ENCODE measurements around the gene DLX6. TPM values are rescaled to one million over a fixed set of nuclear protein-coding genes. Genes with fewer than 3 reads are reported as not detected.

DLX6 gene
- polyA plus RNA-seq, 5 donors: 0.05 to 0.10 TPM; not detected in 3

- no peak for DNase-seq
Measured at GRCh38 chr7:96995406-96996110, 9.8 kb upstream of the DLX6 start.

- no peak for DNase-seq
Measured at GRCh38 chr7:96996111-96996957, 9.0 kb upstream of the DLX6 start.

- DNase-seq: no peak
Measured at GRCh38 chr7:96996958-96997511, 8.3 kb upstream of the DLX6 start.

GRCh38 chr7:96997512-96998032, 7.8 kb upstream of the DLX6 start:
- no peak for DNase-seq

GRCh38 chr7:96998333-96998732, 7.0 kb upstream of the DLX6 start:
- no peak for DNase-seq

- no peak for DNase-seq
Measured at GRCh38 chr7:96998744-96999143, 6.6 kb upstream of the DLX6 start.

GRCh38 chr7:97001221-97001620, 4.1 kb upstream of the DLX6 start:
- DNase-seq: no peak

- DNase-seq: no peak
Measured at GRCh38 chr7:97001656-97002554, 3.4 kb upstream of the DLX6 start.

GRCh38 chr7:97002555-97003261, 2.6 kb upstream of the DLX6 start:
- DNase-seq: no peak

- DNase-seq: no peak
Measured at GRCh38 chr7:97003262-97004246, 1.8 kb upstream of the DLX6 start.

- DNase-seq: no peak
Measured at GRCh38 chr7:97004247-97005182, 838 bp upstream of the DLX6 start.

GRCh38 chr7:97006055-97006815, 882 bp downstream of the DLX6 start:
- no peak for DNase-seq

- DNase-seq: no peak
Measured at GRCh38 chr7:97006816-97007582, 1.6 kb downstream of the DLX6 start.

GRCh38 chr7:97007583-97007861, 2.2 kb downstream of the DLX6 start:
- DNase-seq: no peak

- DNase-seq: no peak
Measured at GRCh38 chr7:97008275-97008917, 3.0 kb downstream of the DLX6 start.

Data from right lung (tissue), 5 donors.